Liver (tissue), 3 donors: ENCODE data around the gene ADAMTS2.

Experiments used
- ATF3 ChIP-seq: IDR thresholded peaks from 2 replicates; pipeline ENCODE4 v1.6.1; 2016; ENCODE audit warnings: antibody characterized with exemption
- CTCF ChIP-seq: fragments of 150-350 bp; IDR thresholded peaks from 2 replicates; pipeline ENCODE4 v1.5.1; 2017; ENCODE audit warnings: improper control_type of control experiment, low read depth, low read length; ENCODE audit not compliant: missing input control
- EGR1 ChIP-seq, 2 donors: IDR thresholded peaks; 2 replicates each; pipeline ENCODE4 v1.6.1; 2016 to 2018; ENCODE audit warnings: antibody characterized with exemption in 2 of 2, low read depth in 2 of 2
- FOXA1 ChIP-seq: IDR thresholded peaks from 2 replicates; pipeline ENCODE4 v1.6.1; 2016; ENCODE audit warnings: antibody characterized with exemption
- GABPA ChIP-seq, 2 donors: IDR thresholded peaks in 1 of 2; conservative IDR thresholded peaks in 1 of 2; 2 replicates each; pipeline ENCODE4 v1.6.1; 2016; ENCODE audit warnings: antibody characterized with exemption in 2 of 2, mild to moderate bottlenecking in 1 of 2, moderate library complexity in 1 of 2
- HNF4A ChIP-seq, 2 donors: conservative IDR thresholded peaks; 2 replicates each; pipeline ENCODE4 v1.6.1; 2016; ENCODE audit warnings: antibody characterized with exemption in 2 of 2, mild to moderate bottlenecking in 2 of 2
- JUND ChIP-seq, 2 donors: IDR thresholded peaks; 2 replicates each; pipeline ENCODE4 v1.6.1; 2016; ENCODE audit warnings: antibody characterized with exemption in 2 of 2
- MAX ChIP-seq: IDR thresholded peaks from 2 replicates; pipeline ENCODE4 v1.6.1; 2016; ENCODE audit warnings: antibody characterized with exemption
- REST ChIP-seq: IDR thresholded peaks from 2 replicates; pipeline ENCODE4 v1.6.1; 2016; ENCODE audit warnings: antibody characterized with exemption, mild to moderate bottlenecking
- TAF1 ChIP-seq: conservative IDR thresholded peaks from 2 replicates; pipeline ENCODE4 v1.6.1; 2016; ENCODE audit warnings: antibody characterized with exemption, mild to moderate bottlenecking
- YY1 ChIP-seq: IDR thresholded peaks from 2 replicates; pipeline ENCODE4 v1.6.1; 2016; ENCODE audit warnings: antibody characterized with exemption, mild to moderate bottlenecking
- donor health status: healthy.
- donor health status: healthy.

GRCh38 chr5:179196405-179197079 is 148.7 kb downstream of the ADAMTS2 start:
- no peak for TF ChIP-seq CTCF
- TF ChIP-seq JUND (IDR thresholded peaks at IDR 0.05) = no peak
- no peak for TF ChIP-seq YY1
- TF ChIP-seq EGR1 (IDR thresholded peaks at IDR 0.05; ENCODE audit: low read depth in 2 of 2) = no peak
- TF ChIP-seq TAF1 = no peak
- TF ChIP-seq REST = no peak
- no peak for TF ChIP-seq ATF3
- TF ChIP-seq FOXA1 = no peak
- TF ChIP-seq MAX = no peak
- TF ChIP-seq HNF4A (conservative IDR thresholded peaks at IDR 0.05) = no peak
- no peak for TF ChIP-seq GABPA (IDR thresholded peaks at IDR 0.05 in 1 of 2, conservative IDR thresholded peaks at IDR 0.05 in 1 of 2)
